Coronary artery (tissue), 2 donors: ENCODE results near the gene MSI2.

Experiments used
- DNase-seq: peaks from one replicate; pipeline ENCODE4 v3.0.0-alpha.2; 2017; ENCODE audit warnings: low spot score
- H3K27ac ChIP-seq, 2 donors: fragments of 200-600 bp; sonication (generic); one replicate each; pipeline ENCODE4 v1.5.1; 2016 to 2019
- H3K4me3 ChIP-seq: fragments of 200-600 bp; sonication (generic); 2 replicates; pipeline ENCODE4 v1.5.1; 2016; ENCODE audit warnings: mild to moderate bottlenecking, moderate library complexity
- TF ChIP-seq, protein P1 (sequence below): fragments of 200-600 bp; sonication (generic); IDR thresholded peaks from one replicate; pipeline ENCODE4 v1.5.1; 2019; ENCODE audit warnings: antibody characterized with exemption

The MSI2 gene

GRCh38 chr17:57234061-57234738 lies 22.1 kb upstream of the MSI2 start:
- H3K4me3 ChIP-seq: no peak overlapping the region
- DNase-seq: no peak
- no peak overlapping the region for H3K27ac ChIP-seq
- TF ChIP-seq, protein P1, sequence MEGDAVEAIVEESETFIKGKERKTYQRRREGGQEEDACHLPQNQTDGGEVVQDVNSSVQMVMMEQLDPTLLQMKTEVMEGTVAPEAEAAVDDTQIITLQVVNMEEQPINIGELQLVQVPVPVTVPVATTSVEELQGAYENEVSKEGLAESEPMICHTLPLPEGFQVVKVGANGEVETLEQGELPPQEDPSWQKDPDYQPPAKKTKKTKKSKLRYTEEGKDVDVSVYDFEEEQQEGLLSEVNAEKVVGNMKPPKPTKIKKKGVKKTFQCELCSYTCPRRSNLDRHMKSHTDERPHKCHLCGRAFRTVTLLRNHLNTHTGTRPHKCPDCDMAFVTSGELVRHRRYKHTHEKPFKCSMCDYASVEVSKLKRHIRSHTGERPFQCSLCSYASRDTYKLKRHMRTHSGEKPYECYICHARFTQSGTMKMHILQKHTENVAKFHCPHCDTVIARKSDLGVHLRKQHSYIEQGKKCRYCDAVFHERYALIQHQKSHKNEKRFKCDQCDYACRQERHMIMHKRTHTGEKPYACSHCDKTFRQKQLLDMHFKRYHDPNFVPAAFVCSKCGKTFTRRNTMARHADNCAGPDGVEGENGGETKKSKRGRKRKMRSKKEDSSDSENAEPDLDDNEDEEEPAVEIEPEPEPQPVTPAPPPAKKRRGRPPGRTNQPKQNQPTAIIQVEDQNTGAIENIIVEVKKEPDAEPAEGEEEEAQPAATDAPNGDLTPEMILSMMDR: no peak

DNA sequence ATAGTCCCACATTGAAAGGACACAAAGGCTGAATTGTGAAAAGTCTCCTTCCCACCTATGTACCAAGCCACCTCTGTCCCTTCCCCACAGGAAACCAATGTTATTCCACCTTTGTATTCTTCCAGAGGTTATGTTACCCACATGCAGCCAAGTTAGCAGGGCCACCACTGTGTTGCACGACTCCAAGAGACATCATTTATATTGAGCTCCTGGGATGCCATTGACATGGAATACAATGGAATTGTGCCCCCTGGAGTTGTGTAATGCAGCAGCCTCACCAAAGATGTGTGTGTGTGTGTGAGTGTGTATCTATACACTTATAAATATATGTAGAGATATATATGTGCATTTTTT lies 21.6 kb upstream of the MSI2 start:
- TF ChIP-seq, protein P1: no peak

GRCh38 chr17:57235124-57235523 lies 21.2 kb upstream of the MSI2 start:
- H3K27ac ChIP-seq: no peak overlapping the region
- no peak for DNase-seq
- TF ChIP-seq, protein P1: no peak
- H3K4me3 ChIP-seq: no peak overlapping the region

More for the DNA sequence above, 21.6 kb upstream of the MSI2 start:
- H3K4me3 ChIP-seq: no peak overlapping the region
- no peak for DNase-seq
- H3K27ac ChIP-seq: no peak overlapping the region

- TF ChIP-seq, protein P1: no peak
- Histone ChIP-seq H3K4me3 (no peak overlapping the region), H3K27ac (no peak overlapping the region)
- DNase-seq: no peak
These were observed 19.5 kb upstream of the MSI2 start for GRCh38 chr17:57236686-57237299.

DNA sequence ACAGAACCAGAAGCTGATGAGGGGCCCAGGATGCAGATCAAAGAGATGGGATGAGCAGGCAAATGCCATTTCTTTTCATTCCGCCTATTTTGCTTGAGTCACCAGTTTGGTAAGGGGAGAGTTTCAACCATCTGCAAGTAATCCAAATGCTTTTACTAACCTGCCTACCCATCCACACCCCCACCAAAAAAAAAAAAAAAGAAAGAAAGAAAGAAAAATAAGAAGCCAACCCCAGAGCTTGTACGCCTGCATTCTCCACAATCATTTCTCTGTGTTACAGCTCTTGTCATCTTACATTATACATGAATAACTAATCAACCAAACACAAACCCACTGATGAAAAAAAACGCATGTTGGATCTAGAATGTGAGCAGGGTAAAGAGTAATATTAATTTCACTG lies 15.7 kb upstream of the MSI2 start:
- TF ChIP-seq, protein P1: no peak
- Histone ChIP-seq H3K4me3 (no peak overlapping the region), H3K27ac (no peak overlapping the region)
- no peak for DNase-seq

- no peak overlapping the region for H3K27ac ChIP-seq
- TF ChIP-seq, protein P1: no peak
- no peak for DNase-seq
- H3K4me3 ChIP-seq: no peak overlapping the region
These were observed 14.2 kb upstream of the MSI2 start for GRCh38 chr17:57242148-57242547.

- TF ChIP-seq, protein P1: peak; percentile 92
- Histone ChIP-seq H3K27ac (no peak overlapping the region), H3K4me3 (no peak overlapping the region)
- no peak for DNase-seq
These were observed 13.1 kb upstream of the MSI2 start for GRCh38 chr17:57243171-57243622.
